ENCODE data around the gene RECQL5.
"Not testable (repeated sequence)": the region's sequence is repeated elsewhere in the genome, so short reads cannot be mapped to it uniquely, and the experiment has no call there.

RECQL5 gene

GRCh38 chr17:75592348-75593020 is 74.5 kb downstream of the RECQL5 start:
- no peak for DNase-seq (ENCODE audit: low read depth in 3 of 3)

GRCh38 chr17:75591722-75592302 is 75.1 kb downstream of the RECQL5 start:
- DNase-seq (ENCODE audit: low read depth in 3 of 3): no peak

- DNase-seq (ENCODE audit: low read depth in 3 of 3): no peak
Measured at GRCh38 chr17:75590849-75591721, 75.9 kb downstream of the RECQL5 start.

GRCh38 chr17:75590314-75590761 is 76.6 kb downstream of the RECQL5 start:
- no peak for DNase-seq (ENCODE audit: low read depth in 3 of 3)

GRCh38 chr17:75589919-75590303 is 77.0 kb downstream of the RECQL5 start:
- DNase-seq (ENCODE audit: low read depth in 3 of 3): no peak

GRCh38 chr17:75589012-75589918 is 77.7 kb downstream of the RECQL5 start:
- DNase-seq (ENCODE audit: low read depth in 3 of 3): peak; percentile 94 to 99 (median 97)

- DNase-seq (ENCODE audit: low read depth in 3 of 3): no peak
Measured at GRCh38 chr17:75588596-75589011, 78.3 kb downstream of the RECQL5 start.

- peak; percentile 33 to 42 (median 40) for DNase-seq (ENCODE audit: low read depth in 3 of 3)
Measured at GRCh38 chr17:75587675-75588595, 79.0 kb downstream of the RECQL5 start, which contains the start of gene MYO15B. Gene MYO15B (plus strand): TSS chr17:75587800. CDS start chr17:75588058, 258 bp downstream.

- DNase-seq (ENCODE audit: low read depth in 3 of 3): no peak
Measured at GRCh38 chr17:75584849-75585175, 82.1 kb downstream of the RECQL5 start.

GRCh38 chr17:75583197-75583596 is 83.8 kb downstream of the RECQL5 start:
- not testable (repeated sequence) for DNase-seq (ENCODE audit: low read depth in 3 of 3)

- peak in 1 of 3 experiments; percentile 20 for DNase-seq (ENCODE audit: low read depth in 3 of 3)
Measured at GRCh38 chr17:75581121-75581725, 85.7 kb downstream of the RECQL5 start.
